Adrenal gland (tissue), 12 donors: ENCODE measurements around the gene AKAP10. TPM values are rescaled to one million over a fixed set of nuclear protein-coding genes. Genes with fewer than 3 reads are reported as not detected.
"Not testable (repeated sequence)": the region's sequence is repeated elsewhere in the genome, so short reads cannot be mapped to it uniquely, and the experiment has no call there.

Experiments used
- DNase-seq, 7 donors: peaks; one replicate each; pipeline ENCODE4 v3.0.0-alpha.2; 2019 to 2020
- H3K27ac ChIP-seq, 5 donors: fragments of 200-600 bp; sonication (generic) in 4 of 5; 1 replicate in 3 of 5; 2 replicates in 2 of 5; pipeline versions ENCODE4 v1.5.1 to v1.8.0; 2016 to 2020; ENCODE audit warnings: mild to moderate bottlenecking in 1 of 5
- H3K27me3 ChIP-seq: fragments of 200-600 bp; 2 replicates; pipeline ENCODE4 v1.8.0; 2021
- H3K36me3 ChIP-seq, 2 donors: fragments of 200-600 bp; replicated peaks in 1 of 2; 1 replicate in 1 of 2; 2 replicates in 1 of 2; pipeline versions ENCODE4 v1.5.1 to v1.8.0; 2018 to 2022
- H3K4me1 ChIP-seq, 2 donors: fragments of 200-600 bp; replicated peaks in 1 of 2; 1 replicate in 1 of 2; 2 replicates in 1 of 2; pipeline versions ENCODE4 v1.5.1 to v1.8.0; 2018 to 2021
- H3K4me3 ChIP-seq, 4 donors: fragments of 200-600 bp; sonication (generic) in 3 of 4; one replicate each; pipeline ENCODE4 v1.5.1; 2016 to 2018
- H3K9me3 ChIP-seq, 3 donors: fragments of 200-600 bp; sonication (generic) in 1 of 3; replicated peaks in 1 of 3; 1 replicate in 2 of 3; 2 replicates in 1 of 3; pipeline versions ENCODE4 v1.5.1 to v1.8.0; 2016 to 2021
- POLR2A ChIP-seq, 2 donors: fragments of 450-650 bp; IDR thresholded peaks; one replicate each; pipeline ENCODE4 v1.6.1; 2017; ENCODE audit warnings: antibody characterized with exemption in 2 of 2, mild to moderate bottlenecking in 2 of 2, moderate library complexity in 1 of 2
- WGBS, 4 donors: extraction: QIAGEN DNeasy Blood & Tissue Kit in 2 of 4; methylation state at CpG; one replicate each; pipeline versions ENCODE4 v1.1.5 to v1.1.7; 2013 to 2017; 5-methylcytosine and 5-hydroxymethylcytosine counted together
- intact Hi-C, 2 donors: fragments of 100-400 bp; cut with DNase I; formaldehyde crosslinking; loops; one replicate each; pipeline versions ENCODE4 v1.14.1 to v1.15.0; 2022 to 2023
- polyA plus RNA-seq, 3 donors: library from polyadenylated mRNA; stranded (reverse); fragments of 200-250 nt in 2 of 3; fragments of 350-450 nt in 1 of 3; fragmentation: Illumina TruSeq in 1 of 3; extraction: RNeasy Lipid Tissue Mini Kit (QIAGEN cat#74804) in 1 of 3; gene quantifications; one replicate each; pipeline ENCODE4 v1.2.3, GENCODE V29; 2013 to 2014
- total RNA-seq, 9 donors: library from RNA; depleted of rRNA in 4 of 9; stranded (reverse); fragments of >200 nt in 4 of 9; fragments of 120-200 nt in 1 of 9; fragmentation: NEBNext Ultra II Directional in 1 of 9; extraction: Animal tissue kit (Norgen Biotek cat#: 25700) in 1 of 9; gene quantifications; one replicate each; pipeline versions ENCODE4 v1.1.0 to v1.2.4, GENCODE V29; 2013 to 2023
- TF ChIP-seq, protein P1 (sequence below), 6 experiments: fragments of 450-650 bp in 4 of 6; fragments of 200-600 bp in 2 of 6; sonication (generic) in 1 of 6; IDR thresholded peaks; 1 replicate in 5 of 6; 2 replicates in 1 of 6; pipeline versions ENCODE4 v1.5.1 to v1.8.0; 2016 to 2021; ENCODE audit warnings: antibody characterized with exemption in 6 of 6, mild to moderate bottlenecking in 2 of 6, moderate library complexity in 1 of 6
- donor health status: healthy with polysubstance abuse.
- donor health status: Bipolar disorder and iron deficiency.
- donor health status: DM: yes; HTN: yes; CAD: no.
- donor health status: DM: no; HTN: no; CAD: no.
- donor health status: DM: no; HTN: no; CAD: no.
- donor health status: DM: yes; HTN: yes; CAD: no.

The AKAP10 gene
- total and polyA plus RNA-seq, 12 donors, result 8.1 to 52.7 (median 33.2) TPM

DNA sequence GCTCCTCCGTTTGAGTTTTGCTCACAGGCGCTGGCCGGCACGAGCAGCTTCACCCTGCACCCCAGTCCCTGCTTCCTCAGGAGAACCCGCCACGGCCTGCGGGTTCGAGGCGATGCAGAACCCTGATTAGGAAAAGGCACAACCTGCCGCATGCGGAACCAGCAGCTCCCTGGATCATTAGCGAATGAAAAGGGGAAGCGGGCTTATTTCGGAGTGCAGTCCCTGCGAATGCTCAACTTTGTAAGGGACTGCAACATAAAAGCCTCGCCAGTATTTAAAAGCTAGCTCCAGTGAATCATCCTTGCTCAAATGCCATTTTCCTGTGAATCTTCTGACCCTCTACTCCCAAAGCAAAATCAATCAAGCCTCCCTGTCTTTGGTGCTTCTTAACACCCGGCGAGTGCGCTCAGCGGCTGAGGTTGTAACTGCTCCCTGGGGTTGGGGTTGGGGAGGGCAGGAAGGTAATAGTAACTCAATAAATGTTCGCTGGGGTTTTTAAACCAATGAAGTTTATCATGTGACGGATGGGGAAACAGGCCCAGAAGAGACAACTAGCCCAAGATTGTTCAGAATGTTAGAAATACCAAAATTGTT lies 678 bp upstream of the AKAP10 start:
- Histone ChIP-seq H3K4me1 (peaks cover 30 to 33% of the 10 kb centered on the region in 2 donors), H3K36me3 (no peaks in the 10 kb centered on the region), H3K27me3 (no peaks in the 10 kb centered on the region), H3K27ac (peak overlapping the region in 4 of 5 donors; percentile 75 to 93 (median 86)), H3K9me3 (no peaks in the 10 kb centered on the region), H3K4me3 (peak overlapping the region in 3 of 4 donors; percentile 84 to 100 (median 99))
- DNase-seq, result peak in 5 of 7 donors; percentile 22 to 69 (median 44)
- intact Hi-C loops, result no loop called here
- WGBS, 4 donors, result 41 to 66% (median 45%) methylated on average over 8 to 22 of the region's 22 CpGs
- TF ChIP-seq, protein P1, sequence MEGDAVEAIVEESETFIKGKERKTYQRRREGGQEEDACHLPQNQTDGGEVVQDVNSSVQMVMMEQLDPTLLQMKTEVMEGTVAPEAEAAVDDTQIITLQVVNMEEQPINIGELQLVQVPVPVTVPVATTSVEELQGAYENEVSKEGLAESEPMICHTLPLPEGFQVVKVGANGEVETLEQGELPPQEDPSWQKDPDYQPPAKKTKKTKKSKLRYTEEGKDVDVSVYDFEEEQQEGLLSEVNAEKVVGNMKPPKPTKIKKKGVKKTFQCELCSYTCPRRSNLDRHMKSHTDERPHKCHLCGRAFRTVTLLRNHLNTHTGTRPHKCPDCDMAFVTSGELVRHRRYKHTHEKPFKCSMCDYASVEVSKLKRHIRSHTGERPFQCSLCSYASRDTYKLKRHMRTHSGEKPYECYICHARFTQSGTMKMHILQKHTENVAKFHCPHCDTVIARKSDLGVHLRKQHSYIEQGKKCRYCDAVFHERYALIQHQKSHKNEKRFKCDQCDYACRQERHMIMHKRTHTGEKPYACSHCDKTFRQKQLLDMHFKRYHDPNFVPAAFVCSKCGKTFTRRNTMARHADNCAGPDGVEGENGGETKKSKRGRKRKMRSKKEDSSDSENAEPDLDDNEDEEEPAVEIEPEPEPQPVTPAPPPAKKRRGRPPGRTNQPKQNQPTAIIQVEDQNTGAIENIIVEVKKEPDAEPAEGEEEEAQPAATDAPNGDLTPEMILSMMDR (IDR thresholded peaks at IDR 0.05), result no peak
- TF ChIP-seq POLR2A (IDR thresholded peaks at IDR 0.05), result no peak

DNA sequence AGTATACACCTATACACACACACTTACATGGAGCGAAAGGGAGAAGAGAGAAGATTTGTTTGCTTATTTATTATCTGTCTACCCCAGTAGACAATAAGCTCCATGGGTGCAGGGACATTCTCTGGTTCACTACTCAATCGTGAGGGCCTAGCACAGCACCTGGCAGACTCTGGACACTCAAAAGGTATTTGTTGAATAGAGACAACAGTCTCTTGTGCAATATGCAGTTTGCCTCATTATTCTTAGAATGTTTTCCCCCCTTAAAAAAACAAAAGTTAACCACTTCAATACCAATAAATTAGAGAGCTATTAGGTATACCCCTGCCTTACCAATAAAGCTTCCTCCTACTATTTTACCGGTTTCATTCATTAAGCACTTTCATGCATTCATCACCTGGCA lies 2.0 kb downstream of the AKAP10 start:
- peaks cover 30 to 33% of the 10 kb centered on the region in 2 donors for H3K4me1 ChIP-seq
- DNase-seq, result no peak
- intact Hi-C loops, result no loop called here

DNA sequence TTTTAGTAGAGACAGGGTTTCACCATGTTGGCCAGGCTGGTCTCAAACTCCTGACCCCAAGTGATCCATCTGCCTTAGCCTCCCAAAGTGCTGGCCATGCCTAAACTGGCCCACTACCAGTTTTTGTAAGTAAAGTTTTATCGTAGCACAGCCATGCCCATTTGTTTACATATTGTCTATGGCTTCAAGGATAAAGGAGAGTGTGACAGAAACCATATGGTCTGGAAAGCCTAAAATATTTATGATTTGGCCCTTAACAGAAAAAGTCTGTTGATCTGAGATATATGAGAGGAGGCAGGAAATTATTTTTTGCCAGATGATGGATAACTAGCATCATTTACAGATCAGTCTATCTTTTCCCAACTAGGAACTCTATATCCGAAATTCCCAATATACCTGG lies 4.5 kb downstream of the AKAP10 start:
- WGBS, 4 donors, result 82 to 93% (median 84%) methylated on average over 2 of the region's 2 CpGs
- Histone ChIP-seq H3K9me3 (no peaks in the 10 kb centered on the region), H3K36me3 (peaks cover 0 to 10% of the 10 kb centered on the region in 2 donors), H3K4me1 (peaks cover 20% of the 10 kb centered on the region in 2 donors), H3K27me3 (no peaks in the 10 kb centered on the region), H3K27ac (no peak overlapping the region), H3K4me3 (no peak overlapping the region)
- TF ChIP-seq, protein P1 (IDR thresholded peaks at IDR 0.05), result no peak
- no peak for TF ChIP-seq POLR2A (IDR thresholded peaks at IDR 0.05)
- DNase-seq, result no peak
- intact Hi-C loops, result no loop called here

More for the DNA sequence above, 2.0 kb downstream of the AKAP10 start:
- Histone ChIP-seq H3K27ac (no peak overlapping the region), H3K9me3 (no peaks in the 10 kb centered on the region), H3K36me3 (no peaks in the 10 kb centered on the region), H3K4me3 (peak overlapping the region in 1 of 4 donors; percentile 5), H3K27me3 (no peaks in the 10 kb centered on the region)
- WGBS, 4 donors, result 72 to 82% (median 79%) methylated on average over 3 of the region's 3 CpGs
- TF ChIP-seq, protein P1 (IDR thresholded peaks at IDR 0.05), result no peak
- no peak for TF ChIP-seq POLR2A (IDR thresholded peaks at IDR 0.05)

DNA sequence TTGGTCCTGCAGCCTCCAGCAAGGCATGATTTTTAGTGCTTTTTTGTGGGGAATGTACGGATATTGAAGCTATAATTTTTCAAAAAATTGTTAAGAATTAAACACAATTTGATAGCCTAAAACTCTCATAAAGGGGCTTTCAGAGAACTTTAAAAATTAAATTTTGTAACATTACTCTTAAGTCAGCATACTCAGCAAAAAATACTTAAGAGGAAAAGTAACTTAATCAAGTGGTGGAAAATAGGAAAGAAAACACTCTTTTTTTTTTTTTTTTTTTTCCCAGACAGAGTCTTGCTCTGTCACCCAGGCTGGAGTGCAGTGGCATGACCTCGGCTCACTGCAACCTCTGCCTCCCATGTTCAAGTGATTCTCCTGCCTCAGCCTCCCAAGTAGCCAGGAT lies 14.7 kb downstream of the AKAP10 start:
- H3K27ac ChIP-seq, H3K9me3 ChIP-seq, H3K4me3 ChIP-seq, intact Hi-C loops, H3K27me3 ChIP-seq, DNase-seq: not testable (repeated sequence)
- Histone ChIP-seq H3K36me3 (peaks cover 0 to 25% of the 10 kb centered on the region in 2 donors), H3K4me1 (peaks cover 4 to 16% of the 10 kb centered on the region in 2 donors)
- 75 to 94% (median 87%) methylated on average over 2 of the region's 2 CpGs for WGBS, 4 donors

DNA sequence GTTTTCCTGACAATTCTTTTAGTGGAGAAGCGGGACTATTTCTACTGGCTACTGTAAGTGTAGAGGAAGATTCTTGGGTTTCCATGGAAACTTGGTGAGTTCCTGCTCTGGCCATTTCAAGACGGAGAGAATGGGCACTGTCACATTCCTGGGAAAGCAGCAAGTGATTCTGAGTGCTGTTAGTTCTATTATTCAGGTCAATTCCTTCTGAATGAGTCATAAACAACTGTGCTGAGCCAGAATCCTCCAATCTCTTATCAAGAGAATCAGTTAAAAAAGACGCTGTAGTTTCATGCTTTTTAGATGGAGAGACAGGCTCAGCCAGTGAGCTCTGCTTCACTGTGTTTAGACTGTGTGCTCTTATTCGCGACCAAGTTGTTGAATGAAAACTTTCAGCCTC lies 19.6 kb downstream of the AKAP10 start:
- peaks cover 0 to 42% of the 10 kb centered on the region in 2 donors for H3K36me3 ChIP-seq
- H3K9me3 ChIP-seq, result no peaks in the 10 kb centered on the region
- H3K4me1 ChIP-seq, result peaks cover 4 to 30% of the 10 kb centered on the region in 2 donors
- TF ChIP-seq, protein P1 (IDR thresholded peaks at IDR 0.05), result no peak
- peak in 1 of 2 donors; percentile 53 for TF ChIP-seq POLR2A (IDR thresholded peaks at IDR 0.05)
- 26 to 35% (median 33%) methylated on average over 5 of the region's 5 CpGs for WGBS, 4 donors
- H3K4me3 ChIP-seq, result no peak overlapping the region
- DNase-seq, result peak in 6 of 7 donors; percentile 23 to 79 (median 50)
- no peaks in the 10 kb centered on the region for H3K27me3 ChIP-seq
- intact Hi-C loops, result no loop called here
- peak overlapping the region in 4 of 5 donors; percentile 11 to 64 (median 36) for H3K27ac ChIP-seq
